Right lung (tissue), 5 donors: ENCODE measurements around the gene MCF2L2. TPM values are rescaled to one million over a fixed set of nuclear protein-coding genes. Genes with fewer than 3 reads are reported as not detected.

Experiments used
- DNase-seq, 2 donors: peaks; one replicate each; pipeline ENCODE4 v3.0.0-alpha.2; 2013
- polyA plus RNA-seq, 5 donors: library from polyadenylated mRNA; unstranded; fragments of 120-200 nt; gene quantifications; one replicate each; pipeline versions ENCODE4 v1.2.1 to v1.2.3, GENCODE V29; 2013; ENCODE audit warnings: inconsistent platforms in 1 of 5, low replicate concordance in 1 of 5; ENCODE audit not compliant: insufficient read length in 5 of 5, insufficient read depth in 1 of 5

The MCF2L2 gene
- polyA plus RNA-seq, 5 donors: 1.3 to 3.2 (median 2.6) TPM

DNA sequence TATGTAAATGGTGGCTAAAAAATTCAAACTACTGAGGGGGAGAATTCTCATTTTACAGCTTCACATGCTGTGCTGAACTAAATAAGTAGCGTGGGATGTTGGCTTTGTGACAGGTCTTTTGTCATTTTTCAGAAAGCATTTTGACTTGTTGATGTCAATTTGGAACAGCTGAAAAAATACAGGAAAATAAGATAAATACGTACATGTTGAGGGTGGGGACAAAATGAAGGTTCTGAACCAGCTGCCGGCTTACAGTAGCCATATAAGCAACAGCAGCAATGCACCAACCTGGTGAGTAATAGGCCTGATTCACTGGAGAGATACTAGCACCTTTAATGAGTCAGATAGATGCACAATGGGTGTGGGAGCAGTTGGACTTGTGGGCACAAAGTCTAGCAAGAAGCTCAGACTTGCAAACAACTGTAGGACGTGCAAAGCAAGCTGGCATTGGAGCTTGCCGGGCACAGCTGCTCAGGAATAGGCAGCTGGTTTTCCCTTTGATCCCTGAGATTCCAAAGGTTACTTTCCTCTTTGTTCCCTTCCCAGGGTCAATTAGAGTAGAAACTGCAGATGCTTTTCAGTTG is 162.5 kb downstream of the MCF2L2 start:
- no peak for DNase-seq

DNA sequence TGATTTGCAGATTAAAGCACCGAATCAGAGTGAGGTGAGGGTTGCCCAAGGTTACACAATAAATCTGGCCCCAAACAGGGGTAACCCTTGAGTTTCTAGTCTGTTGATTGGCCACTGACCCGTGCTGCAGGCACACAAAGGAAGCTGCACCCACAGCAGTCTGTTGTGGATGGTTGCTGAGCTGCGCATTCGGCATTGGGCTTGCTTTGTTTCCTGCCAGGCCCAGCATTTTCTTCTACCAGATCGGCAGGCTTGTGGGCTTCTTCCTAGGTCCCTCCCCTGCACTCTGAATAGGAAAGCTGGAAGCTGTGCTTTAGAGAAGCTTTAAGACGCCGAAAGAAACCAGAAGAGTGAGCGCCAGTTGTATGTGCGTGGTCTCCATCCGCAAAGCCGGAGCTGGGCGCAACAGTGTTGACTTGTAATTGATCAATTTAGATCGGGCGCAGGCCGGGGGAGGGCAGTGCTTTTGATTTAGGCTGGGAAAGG is 163.2 kb downstream of the MCF2L2 start:
- DNase-seq: no peak

DNA sequence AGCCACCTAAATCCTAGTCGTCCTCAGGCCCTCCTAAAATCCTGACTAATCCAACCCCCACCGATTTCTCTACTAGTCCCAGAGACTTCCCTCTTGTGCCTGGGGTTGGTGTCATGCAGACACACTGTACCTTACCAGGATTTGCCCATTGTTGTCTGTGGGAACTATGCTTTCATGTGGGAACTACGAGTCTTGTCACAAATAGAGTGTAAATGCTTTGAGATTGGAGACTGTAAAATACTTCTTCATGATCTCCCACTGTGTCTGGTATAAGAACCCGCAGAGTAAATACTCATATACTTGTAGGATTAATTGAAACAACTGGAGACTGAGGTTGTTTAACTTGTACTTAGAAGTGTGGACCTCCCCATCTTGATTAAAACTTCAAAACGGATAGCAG is 164.2 kb downstream of the MCF2L2 start:
- no peak for DNase-seq

- DNase-seq: no peak
These were observed 165.5 kb downstream of the MCF2L2 start for GRCh38 chr3:183262875-183263378.

DNA sequence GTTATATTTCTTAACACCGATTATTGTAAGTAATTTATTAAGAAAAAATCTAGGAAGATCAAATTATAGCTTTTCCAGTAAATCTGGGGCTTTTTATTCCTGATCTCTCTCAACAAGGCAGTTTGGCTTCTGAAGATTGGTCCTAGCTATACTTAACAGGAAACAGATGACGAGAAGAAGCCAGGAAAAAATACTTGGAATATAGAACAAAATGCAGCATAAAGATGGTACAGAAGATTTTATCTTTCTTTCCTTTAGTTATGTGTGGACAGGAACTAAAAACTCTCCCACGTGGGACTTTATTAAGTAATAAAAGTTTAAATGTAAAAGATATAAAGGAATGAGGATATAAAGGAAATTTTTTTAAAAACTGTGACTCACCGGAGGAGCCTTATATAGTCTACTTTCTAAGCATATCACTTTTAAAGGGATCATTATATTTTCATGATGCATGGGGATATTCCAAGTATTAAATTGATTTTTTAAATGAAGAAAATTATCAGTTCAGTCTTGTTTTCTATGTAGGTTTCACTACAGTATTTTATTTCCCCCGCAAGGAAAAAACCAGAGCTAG is 167.2 kb downstream of the MCF2L2 start:
- DNase-seq: no peak

DNA sequence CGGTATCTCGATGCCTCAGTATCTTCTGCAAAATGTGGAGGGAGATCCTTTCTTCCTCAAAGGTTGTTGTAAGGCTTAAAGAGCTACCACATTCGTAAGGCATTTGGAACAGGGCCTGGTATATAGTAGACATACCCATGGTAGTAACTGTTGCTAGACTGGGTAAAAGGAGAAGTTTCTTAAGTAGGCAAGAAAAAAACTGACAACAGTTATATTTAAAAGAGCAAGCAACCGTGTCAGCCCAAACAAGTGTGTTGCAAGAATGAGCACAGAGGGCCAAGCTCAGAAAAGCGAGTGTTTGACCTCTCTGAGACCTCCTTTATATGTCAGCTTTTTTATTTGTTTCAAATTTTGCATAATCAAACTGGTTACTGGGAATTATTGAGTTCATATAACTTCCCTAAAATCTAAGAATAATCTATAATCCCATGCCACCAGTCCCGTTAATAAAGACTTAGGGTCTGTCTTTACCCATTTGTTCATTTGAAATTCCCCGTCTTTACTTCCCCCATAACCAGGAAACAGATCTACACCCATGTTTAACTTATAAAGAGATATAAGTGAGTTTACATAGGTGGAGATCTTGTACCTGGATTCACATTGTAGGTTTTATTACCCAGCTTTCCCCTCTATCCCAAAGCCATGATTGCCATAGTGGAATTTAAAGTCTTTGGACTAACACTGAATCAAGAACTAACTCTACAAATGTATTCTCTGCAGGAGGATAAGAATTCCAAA is 168.1 kb downstream of the MCF2L2 start:
- DNase-seq: no peak

- no peak for DNase-seq
These were observed 168.8 kb downstream of the MCF2L2 start for GRCh38 chr3:183259621-183260020.

DNA sequence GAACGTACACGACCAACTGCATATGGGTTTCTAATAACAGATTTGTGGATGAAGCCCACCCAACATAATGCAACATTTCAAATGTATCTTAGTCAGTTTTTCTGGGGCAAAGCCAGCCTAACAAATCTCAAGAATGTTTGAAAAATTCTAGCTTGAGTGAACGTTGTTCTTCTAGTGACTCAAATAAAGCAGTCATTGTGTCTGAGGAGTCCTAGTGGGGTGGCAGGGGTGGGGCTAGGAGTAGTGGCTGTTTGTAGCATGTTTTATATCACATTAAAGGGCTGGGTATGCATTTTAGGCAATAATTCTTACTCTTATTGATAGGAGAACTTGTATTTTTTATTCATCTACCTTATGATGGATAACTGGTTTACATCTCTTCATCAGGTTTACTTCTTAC is 169.3 kb downstream of the MCF2L2 start:
- no peak for DNase-seq

GRCh38 chr3:183255348-183255730 is 173.1 kb downstream of the MCF2L2 start:
- no peak for DNase-seq

DNA sequence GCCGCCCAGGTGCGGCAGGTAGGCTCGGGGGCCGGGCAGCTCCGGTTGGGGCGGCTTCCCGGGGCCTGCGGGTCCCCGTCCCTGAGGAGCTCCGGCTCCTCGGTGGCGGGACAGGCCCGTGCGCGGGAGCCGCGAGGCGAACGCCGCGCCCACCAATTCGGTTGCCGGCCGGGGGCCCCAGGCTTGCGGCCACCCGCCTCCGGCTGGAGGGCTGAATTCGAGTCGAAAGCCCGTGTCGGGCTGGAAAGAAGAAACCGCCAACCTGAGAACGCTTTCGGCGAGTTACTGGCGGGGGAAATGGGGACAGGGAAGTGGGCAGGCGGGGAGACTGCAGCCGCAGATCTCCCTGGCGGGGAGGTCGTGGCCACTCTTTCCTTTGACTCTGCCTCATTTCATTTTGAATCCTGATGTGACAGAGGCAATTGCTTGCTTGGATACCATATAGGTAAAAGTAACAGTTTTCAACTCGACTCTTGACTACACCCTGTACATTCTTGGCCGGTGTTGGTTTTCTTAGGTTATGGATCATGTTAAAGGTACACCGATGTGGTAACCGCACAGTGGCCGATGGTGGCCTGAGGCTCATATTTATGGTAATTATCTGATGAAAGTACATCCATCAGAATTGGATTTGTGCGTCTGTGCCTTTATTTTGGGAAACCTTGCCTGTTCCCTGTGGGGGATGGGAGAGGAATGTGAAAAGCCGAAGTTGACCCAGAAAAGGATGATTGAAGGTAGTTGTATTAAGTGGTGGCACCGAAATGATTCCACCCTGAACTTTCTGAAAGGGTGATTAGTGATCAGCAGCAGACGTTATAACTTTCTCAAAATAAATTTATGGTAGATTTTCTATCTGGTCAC is 173.7 kb downstream of the MCF2L2 start:
- peak; percentile 42 to 53 for DNase-seq

DNA sequence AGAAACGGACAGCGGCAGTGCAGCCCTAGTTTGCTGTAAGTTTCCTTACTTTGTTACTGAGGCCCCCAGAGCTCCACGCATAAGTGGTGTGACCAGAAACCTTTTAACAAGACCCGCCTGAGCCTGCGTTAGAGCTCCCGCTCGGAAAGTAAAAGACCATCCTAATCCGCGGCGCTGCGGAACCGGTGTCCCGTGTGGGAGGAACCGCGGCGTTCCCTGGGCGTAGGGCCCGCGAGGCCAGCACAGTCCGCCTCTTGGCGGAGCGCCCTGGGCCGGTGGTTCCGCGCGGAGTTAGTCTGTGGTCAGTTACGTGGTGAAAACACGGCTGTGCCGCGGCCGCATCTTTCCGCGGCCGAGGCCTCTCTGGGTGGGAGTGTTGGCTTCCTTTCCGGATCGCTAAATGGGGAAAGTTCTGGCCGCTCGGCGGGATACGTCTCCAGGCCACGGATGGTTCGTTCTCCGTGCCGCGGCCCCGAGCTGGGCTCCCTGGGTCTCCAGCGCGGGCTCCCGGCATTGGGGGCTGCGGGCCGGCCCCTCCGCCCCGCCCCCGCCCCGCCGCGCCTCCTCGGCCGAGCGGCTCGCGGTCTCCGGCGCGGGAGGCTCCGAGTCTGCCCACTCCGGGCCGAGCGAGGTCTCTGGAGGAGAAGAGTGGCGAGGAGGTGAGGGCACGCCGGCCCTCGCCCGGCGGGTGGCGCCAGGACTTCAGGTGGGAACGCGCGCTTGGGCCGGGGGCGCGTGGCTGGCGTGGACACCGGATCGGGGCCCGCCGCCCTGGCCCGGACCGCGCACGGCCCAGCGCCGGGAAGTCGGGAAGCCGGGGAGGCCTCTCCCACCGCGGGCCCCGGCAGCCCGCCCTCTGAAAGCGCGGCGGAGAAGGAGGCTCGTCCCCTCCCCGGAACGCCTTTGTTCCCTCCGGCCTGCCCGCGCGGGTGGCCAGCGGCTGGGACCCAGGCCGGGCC is 174.6 kb downstream of the MCF2L2 start:
- DNase-seq: peak; percentile 71 to 79

- no peak for DNase-seq
These were observed 175.4 kb downstream of the MCF2L2 start, which contains the start of gene B3GNT5 for GRCh38 chr3:183252973-183253527. Gene B3GNT5, plus strand, starts transcription at chr3:183253253. Its CDS starts 16,546 bp downstream, at chr3:183269799.

GRCh38 chr3:183252118-183252782 is 176.2 kb downstream of the MCF2L2 start:
- no peak for DNase-seq

DNA sequence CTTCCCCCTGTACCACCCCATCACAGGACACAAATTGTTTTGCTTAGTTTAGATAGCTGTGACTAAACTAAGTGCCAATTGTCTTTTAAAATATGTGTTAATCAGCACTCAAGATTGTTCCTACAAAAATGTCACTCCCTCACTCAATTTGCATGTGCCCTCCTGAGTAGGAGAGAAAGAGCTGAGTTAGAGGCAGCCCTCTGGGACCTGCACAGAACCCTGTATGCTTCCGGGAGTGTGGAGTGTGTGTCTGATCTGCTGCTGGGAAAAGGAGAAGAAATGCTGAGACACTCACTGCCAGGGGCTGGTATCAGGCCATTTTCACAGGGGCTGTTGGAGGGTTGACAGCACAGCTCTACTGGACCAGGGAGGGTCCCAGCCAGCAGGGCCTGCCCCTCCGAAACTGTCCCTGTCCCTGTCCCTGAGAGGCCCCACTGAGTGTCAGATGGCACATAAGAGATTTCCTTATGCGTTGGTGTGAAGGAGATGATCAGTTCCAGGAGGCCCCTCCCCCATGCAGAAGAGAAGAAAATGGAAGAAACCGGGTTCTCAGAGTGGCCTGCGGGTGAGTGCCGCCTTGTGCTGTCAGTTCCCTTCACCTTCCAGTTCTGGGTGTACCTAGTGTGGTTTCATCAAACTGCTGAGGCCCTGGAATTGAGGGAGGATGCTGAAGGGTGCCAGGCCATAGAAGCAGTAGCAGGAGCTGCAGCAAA is 179.3 kb downstream of the MCF2L2 start:
- DNase-seq: no peak

- DNase-seq: no peak
These were observed 181.3 kb downstream of the MCF2L2 start for GRCh38 chr3:183247011-183247589.

- no peak for DNase-seq
These were observed 183.4 kb downstream of the MCF2L2 start for GRCh38 chr3:183244981-183245476.

GRCh38 chr3:183244219-183244618 is 184.2 kb downstream of the MCF2L2 start:
- no peak for DNase-seq

DNA sequence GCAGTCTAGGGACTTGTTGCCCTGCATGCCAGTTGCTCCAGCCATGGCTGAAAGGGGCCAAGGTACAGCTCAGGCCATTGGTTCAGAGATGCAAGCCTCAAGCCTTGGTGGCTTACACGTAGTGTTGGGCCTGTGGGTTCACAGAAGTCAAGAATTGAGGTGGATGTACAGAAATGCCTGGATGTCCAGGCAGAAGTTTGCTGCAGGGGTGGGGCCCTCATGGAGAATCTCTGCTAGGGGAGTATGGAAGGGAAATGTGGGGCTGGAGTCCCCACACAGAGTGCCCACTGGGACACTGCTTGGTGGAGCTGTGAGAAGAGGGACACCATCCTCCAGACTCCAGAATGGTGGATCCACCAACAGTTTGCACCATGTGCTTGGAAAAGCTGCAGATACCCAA is 186.0 kb downstream of the MCF2L2 start:
- DNase-seq: no peak
